ENCODE data around the gene WDR27. TPM values are rescaled to one million over a fixed set of nuclear protein-coding genes. Genes with fewer than 3 reads are reported as not detected.

Gene WDR27
- total and polyA plus RNA-seq, 4 donors, result 6.9 to 68.1 (median 31.4) TPM

DNA sequence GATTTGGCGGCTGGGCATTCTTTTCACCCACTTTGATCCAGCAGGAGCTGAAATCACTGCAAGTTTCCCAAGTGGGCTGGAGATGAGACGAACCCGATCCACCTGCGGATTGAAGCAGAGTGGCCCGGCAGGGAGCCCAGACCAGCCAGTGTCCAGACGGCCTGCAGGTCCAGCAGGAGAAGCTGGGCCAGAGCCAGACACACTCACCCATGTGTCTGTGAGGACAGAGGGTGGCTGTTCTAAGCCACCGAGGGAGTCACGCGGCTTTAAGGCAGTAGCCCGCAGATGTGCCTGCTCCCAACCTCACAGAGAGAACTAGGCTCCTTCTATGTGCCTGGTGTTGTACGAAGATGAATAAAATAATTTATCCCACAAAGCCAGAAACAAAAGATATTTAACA lies 200.7 kb downstream of the WDR27 start:
- H3K36me3 ChIP-seq (ENCODE audit: control insufficient read depth in 4 of 4, insufficient read depth in 4 of 4, low read length in 4 of 4), result peaks cover 0 to 2% (median 0%) of the 10 kb centered on the region in 4 donors
- ATAC-seq (ENCODE audit: insufficient read depth, low FRiP score), result no peak
- no peak overlapping the region for H3K27ac ChIP-seq (ENCODE audit: low read depth in 1 of 2, low read length in 1 of 2)
- no peak overlapping the region for H3K4me3 ChIP-seq
- no peak for DNase-seq
- H3K9me3 ChIP-seq (ENCODE audit: control insufficient read depth in 4 of 4, insufficient read depth in 3 of 4, low read length in 3 of 4), result peaks cover 0 to 4% (median 1%) of the 10 kb centered on the region in 4 donors
- H3K4me1 ChIP-seq (ENCODE audit: control insufficient read depth in 5 of 5, insufficient read depth in 5 of 5, low read length in 5 of 5), result peaks cover 0 to 11% (median 0%) of the 10 kb centered on the region in 5 donors
- WGBS, 2 donors, result 94 to 95% methylated on average over 11 of the region's 11 CpGs
- TF ChIP-seq, protein P1, sequence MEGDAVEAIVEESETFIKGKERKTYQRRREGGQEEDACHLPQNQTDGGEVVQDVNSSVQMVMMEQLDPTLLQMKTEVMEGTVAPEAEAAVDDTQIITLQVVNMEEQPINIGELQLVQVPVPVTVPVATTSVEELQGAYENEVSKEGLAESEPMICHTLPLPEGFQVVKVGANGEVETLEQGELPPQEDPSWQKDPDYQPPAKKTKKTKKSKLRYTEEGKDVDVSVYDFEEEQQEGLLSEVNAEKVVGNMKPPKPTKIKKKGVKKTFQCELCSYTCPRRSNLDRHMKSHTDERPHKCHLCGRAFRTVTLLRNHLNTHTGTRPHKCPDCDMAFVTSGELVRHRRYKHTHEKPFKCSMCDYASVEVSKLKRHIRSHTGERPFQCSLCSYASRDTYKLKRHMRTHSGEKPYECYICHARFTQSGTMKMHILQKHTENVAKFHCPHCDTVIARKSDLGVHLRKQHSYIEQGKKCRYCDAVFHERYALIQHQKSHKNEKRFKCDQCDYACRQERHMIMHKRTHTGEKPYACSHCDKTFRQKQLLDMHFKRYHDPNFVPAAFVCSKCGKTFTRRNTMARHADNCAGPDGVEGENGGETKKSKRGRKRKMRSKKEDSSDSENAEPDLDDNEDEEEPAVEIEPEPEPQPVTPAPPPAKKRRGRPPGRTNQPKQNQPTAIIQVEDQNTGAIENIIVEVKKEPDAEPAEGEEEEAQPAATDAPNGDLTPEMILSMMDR (IDR thresholded peaks at IDR 0.05; ENCODE audit: control extremely low read depth, extremely low read depth), result no peak
- no peak overlapping the region for H3K9ac ChIP-seq (ENCODE audit: insufficient read depth in 1 of 2, low read length in 2 of 2)
- H3K27me3 ChIP-seq (ENCODE audit: control insufficient read depth in 3 of 3, insufficient read depth in 3 of 3, low read length in 2 of 3), result no peaks in the 10 kb centered on the region

DNA sequence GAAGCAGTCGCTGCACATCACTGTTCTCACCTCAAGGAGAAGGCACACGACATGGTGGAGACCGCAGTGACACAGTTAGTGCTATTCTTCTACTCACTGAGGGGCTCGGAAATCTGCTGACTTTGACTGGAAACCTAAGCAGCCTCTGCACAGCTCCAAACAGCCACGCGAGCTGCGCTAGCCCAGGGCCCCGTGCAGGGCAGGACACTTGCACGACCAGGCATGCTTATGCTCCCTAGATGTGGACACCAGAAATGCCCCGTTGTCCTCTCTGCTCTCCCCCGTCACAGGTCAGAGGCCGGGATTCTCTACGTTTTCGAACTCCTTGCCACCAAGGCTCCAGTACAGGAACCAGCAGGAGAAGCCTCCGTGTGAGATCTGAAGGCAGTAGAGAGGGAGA lies 201.1 kb downstream of the WDR27 start:
- TF ChIP-seq, protein P1 (IDR thresholded peaks at IDR 0.05; ENCODE audit: control extremely low read depth, extremely low read depth), result no peak
- Histone ChIP-seq H3K4me3 (no peak overlapping the region), H3K4me1 (ENCODE audit: control insufficient read depth in 5 of 5, insufficient read depth in 5 of 5, low read length in 5 of 5) (peaks cover 0 to 11% (median 0%) of the 10 kb centered on the region in 5 donors), H3K36me3 (ENCODE audit: control insufficient read depth in 4 of 4, insufficient read depth in 4 of 4, low read length in 4 of 4) (peaks cover 0 to 2% (median 0%) of the 10 kb centered on the region in 4 donors), H3K9ac (ENCODE audit: insufficient read depth in 1 of 2, low read length in 2 of 2) (no peak overlapping the region), H3K27me3 (ENCODE audit: control insufficient read depth in 3 of 3, insufficient read depth in 3 of 3, low read length in 2 of 3) (no peaks in the 10 kb centered on the region), H3K27ac (ENCODE audit: low read depth in 1 of 2, low read length in 1 of 2) (no peak overlapping the region), H3K9me3 (ENCODE audit: control insufficient read depth in 4 of 4, insufficient read depth in 3 of 4, low read length in 3 of 4) (peaks cover 0 to 4% (median 1%) of the 10 kb centered on the region in 4 donors)
- ATAC-seq (ENCODE audit: insufficient read depth, low FRiP score), result no peak
- 94 to 96% methylated on average over 15 of the region's 15 CpGs for WGBS, 2 donors
- DNase-seq, result no peak

DNA sequence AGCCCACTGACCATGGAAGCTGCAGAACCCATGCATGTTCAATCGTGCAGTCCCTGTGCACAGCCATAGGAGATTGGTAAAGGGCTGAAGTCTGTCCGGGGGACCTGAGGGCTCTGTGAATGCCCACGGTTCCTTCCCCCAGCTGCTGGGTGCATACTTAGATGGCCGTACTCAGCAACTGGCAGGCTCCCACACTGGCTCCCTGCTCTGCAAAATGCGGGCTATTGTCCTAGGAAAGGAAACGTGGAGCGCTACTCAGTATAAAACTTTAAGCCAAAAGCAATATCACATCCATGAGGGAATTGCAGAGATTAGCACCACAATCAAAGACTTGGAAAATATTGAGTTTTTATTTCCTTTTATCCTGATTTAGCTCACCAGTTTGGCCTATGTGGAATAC lies 202.0 kb downstream of the WDR27 start:
- H3K4me3 ChIP-seq, result no peak overlapping the region
- DNase-seq (no peak), ATAC-seq (ENCODE audit: insufficient read depth, low FRiP score) (no peak)
- no peak overlapping the region for H3K9ac ChIP-seq (ENCODE audit: insufficient read depth in 1 of 2, low read length in 2 of 2)
- H3K27ac ChIP-seq (ENCODE audit: low read depth in 1 of 2, low read length in 1 of 2), result no peak overlapping the region
- H3K27me3 ChIP-seq (ENCODE audit: control insufficient read depth in 3 of 3, insufficient read depth in 3 of 3, low read length in 2 of 3), result no peaks in the 10 kb centered on the region
- WGBS, 2 donors, result 80 to 89% methylated on average over 7 of the region's 7 CpGs
- TF ChIP-seq, protein P1 (IDR thresholded peaks at IDR 0.05; ENCODE audit: control extremely low read depth, extremely low read depth), result no peak
- H3K4me1 ChIP-seq (ENCODE audit: control insufficient read depth in 5 of 5, insufficient read depth in 5 of 5, low read length in 5 of 5), result peaks cover 0 to 11% (median 0%) of the 10 kb centered on the region in 5 donors
- peaks cover 0 to 4% (median under 1%) of the 10 kb centered on the region in 4 donors for H3K9me3 ChIP-seq (ENCODE audit: control insufficient read depth in 4 of 4, insufficient read depth in 3 of 4, low read length in 3 of 4)
- H3K36me3 ChIP-seq (ENCODE audit: control insufficient read depth in 4 of 4, insufficient read depth in 4 of 4, low read length in 4 of 4), result peaks cover 0 to 2% (median 0%) of the 10 kb centered on the region in 4 donors
